Panc1 (cell line): ENCODE results near the gene NXPE2. TPM values are rescaled to one million over a fixed set of nuclear protein-coding genes. Genes with fewer than 3 reads are reported as not detected.

Source experiments
- ATAC-seq: fragments of 200-7000 bp; cut with Tn5 transposase; 2 replicates; pipeline ENCODE4 v1.9.1; 2020; ENCODE audit warnings: mild to moderate bottlenecking, moderate library complexity
- BruUV-seq: library from RNA; stranded (reverse); fragments of 400-500 nt; replicated peaks from 2 replicates; lab custom pipeline; 2021; lab: Mats Ljungman, UMichigan
- CTCF ChIA-PET: fragments of 300-600 bp; sonication (Branson Sonifier 250); formaldehyde crosslinking; loops from one replicate; lab custom pipeline; 2022; ENCODE audit warnings: antibody characterized with exemption; lab: Charles Lee
- POLR2A ChIA-PET: fragments of 300-600 bp; sonication (Branson Sonifier 250); formaldehyde crosslinking; loops from one replicate; lab custom pipeline; 2022; ENCODE audit warnings: antibody characterized with exemption; lab: Charles Lee
- DNase-seq: peaks from one replicate; pipeline ENCODE4 v3.0.0-alpha.2; 2010; ENCODE audit warnings: low read depth, low spot score
- H3K27ac ChIP-seq: 2 replicates; pipeline ENCODE4 v1.5.1; 2011; ENCODE audit warnings: mild to moderate bottlenecking, low read length, inconsistent platforms
- H3K27me3 ChIP-seq: fragments of 200-500 bp; sonication (Bioruptor generic); 2 replicates; pipeline ENCODE4 v1.6.0; 2014; ENCODE audit warnings: low read length, inconsistent platforms; ENCODE audit not compliant: control insufficient read depth, insufficient read depth
- H3K36me3 ChIP-seq: fragments of 200-500 bp; sonication (Bioruptor generic); 2 replicates; pipeline ENCODE4 v1.5.1; 2014; ENCODE audit warnings: inconsistent platforms, mild to moderate bottlenecking, low read length, moderate library complexity; ENCODE audit not compliant: control insufficient read depth, insufficient read depth
- H3K4me1 ChIP-seq: 2 replicates; pipeline ENCODE4 v1.5.1; 2011; ENCODE audit warnings: inconsistent platforms, mild to moderate bottlenecking, low read length, moderate library complexity; ENCODE audit not compliant: control insufficient read depth, insufficient read depth
- H3K4me3 ChIP-seq, 2 experiments: 2 replicates each; pipeline ENCODE4 v1.5.1; 2011 to 2012; ENCODE audit warnings: low read depth in 2 of 2, low read length in 2 of 2, mild to moderate bottlenecking in 2 of 2, inconsistent platforms in 1 of 2, moderate library complexity in 1 of 2
- H3K9me3 ChIP-seq: fragments of 200-500 bp; sonication (Bioruptor generic); 2 replicates; pipeline ENCODE4 v1.5.1; 2014; ENCODE audit warnings: low read depth, mild to moderate bottlenecking, inconsistent platforms, low read length, moderate library complexity; ENCODE audit not compliant: control insufficient read depth, insufficient read depth
- POLR2AphosphoS5 ChIP-seq: IDR thresholded peaks from 2 replicates; pipeline ENCODE4 v1.6.1; 2012; ENCODE audit warnings: mild to moderate bottlenecking, low read depth, low read length, moderate library complexity
- SIN3A ChIP-seq: IDR thresholded peaks from 2 replicates; pipeline ENCODE4 v1.6.1; 2012; ENCODE audit warnings: low read depth, mild to moderate bottlenecking, low read length, moderate library complexity, borderline replicate concordance; ENCODE audit not compliant: insufficient read depth
- TCF7L2 ChIP-seq: IDR thresholded peaks from 2 replicates; pipeline ENCODE4 v1.6.1; 2011; ENCODE audit warnings: mild to moderate bottlenecking, low read depth, low read length, inconsistent platforms
- in situ Hi-C: cut with HindIII; loops from 2 replicates; pipeline ENCODE4 v1.10.0; 2016; ENCODE audit warnings: low sequenced_read_pairs, low pct_unique_long_range_greater_than_20kb
- intact Hi-C: fragments of 100-400 bp; cut with micrococcal nuclease; formaldehyde crosslinking; loops from one replicate; pipeline ENCODE4 v1.10.0; 2022; ENCODE audit not compliant: unreplicated experiment
- total RNA-seq: library from RNA; stranded (reverse); gene quantifications from one replicate; pipeline ENCODE4 v1.2.1, GENCODE V29; 2021; ENCODE audit not compliant: unreplicated experiment
- TF ChIP-seq, protein P1 (sequence below), 2 experiments: IDR thresholded peaks; 2 replicates each; pipeline ENCODE4 v1.6.1; 2011 to 2012; ENCODE audit warnings: low read depth in 2 of 2, control low read depth in 1 of 2, low read length in 1 of 2, mild to moderate bottlenecking in 1 of 2, moderate library complexity in 1 of 2; ENCODE audit not compliant: insufficient read depth in 1 of 2
- TF ChIP-seq, protein P2 (sequence below): fragments of 450-650 bp; IDR thresholded peaks from 2 replicates; pipeline ENCODE4 v1.5.1; 2017; ENCODE audit warnings: mild to moderate bottlenecking

NXPE2 gene
- total RNA-seq, 1 experiment from 2014 or later: not detected

DNA sequence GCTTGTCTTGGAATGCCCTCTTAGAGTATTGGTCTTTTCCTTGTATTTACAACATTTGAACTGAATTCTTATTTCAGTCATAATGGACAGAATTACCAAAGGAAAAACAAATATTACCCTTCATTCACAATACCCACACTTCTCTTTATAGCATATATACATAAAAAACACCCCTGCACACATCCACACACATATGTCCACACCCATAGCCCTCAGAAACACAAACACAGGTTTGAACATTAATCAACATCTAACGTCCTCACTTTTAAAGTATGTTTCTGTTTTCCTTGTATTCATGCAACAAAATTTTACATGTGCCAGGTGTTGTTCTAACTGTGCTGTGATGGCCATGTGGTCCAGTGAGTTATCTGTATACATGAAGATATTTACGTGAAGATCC, 11.6 kb upstream of the NXPE2 start:
- ChIA-PET CTCF (no interaction called here), POLR2A (no interaction called here)
- no peak for TF ChIP-seq SIN3A
- no peak for TF ChIP-seq POLR2AphosphoS5
- TF ChIP-seq, protein P1, sequence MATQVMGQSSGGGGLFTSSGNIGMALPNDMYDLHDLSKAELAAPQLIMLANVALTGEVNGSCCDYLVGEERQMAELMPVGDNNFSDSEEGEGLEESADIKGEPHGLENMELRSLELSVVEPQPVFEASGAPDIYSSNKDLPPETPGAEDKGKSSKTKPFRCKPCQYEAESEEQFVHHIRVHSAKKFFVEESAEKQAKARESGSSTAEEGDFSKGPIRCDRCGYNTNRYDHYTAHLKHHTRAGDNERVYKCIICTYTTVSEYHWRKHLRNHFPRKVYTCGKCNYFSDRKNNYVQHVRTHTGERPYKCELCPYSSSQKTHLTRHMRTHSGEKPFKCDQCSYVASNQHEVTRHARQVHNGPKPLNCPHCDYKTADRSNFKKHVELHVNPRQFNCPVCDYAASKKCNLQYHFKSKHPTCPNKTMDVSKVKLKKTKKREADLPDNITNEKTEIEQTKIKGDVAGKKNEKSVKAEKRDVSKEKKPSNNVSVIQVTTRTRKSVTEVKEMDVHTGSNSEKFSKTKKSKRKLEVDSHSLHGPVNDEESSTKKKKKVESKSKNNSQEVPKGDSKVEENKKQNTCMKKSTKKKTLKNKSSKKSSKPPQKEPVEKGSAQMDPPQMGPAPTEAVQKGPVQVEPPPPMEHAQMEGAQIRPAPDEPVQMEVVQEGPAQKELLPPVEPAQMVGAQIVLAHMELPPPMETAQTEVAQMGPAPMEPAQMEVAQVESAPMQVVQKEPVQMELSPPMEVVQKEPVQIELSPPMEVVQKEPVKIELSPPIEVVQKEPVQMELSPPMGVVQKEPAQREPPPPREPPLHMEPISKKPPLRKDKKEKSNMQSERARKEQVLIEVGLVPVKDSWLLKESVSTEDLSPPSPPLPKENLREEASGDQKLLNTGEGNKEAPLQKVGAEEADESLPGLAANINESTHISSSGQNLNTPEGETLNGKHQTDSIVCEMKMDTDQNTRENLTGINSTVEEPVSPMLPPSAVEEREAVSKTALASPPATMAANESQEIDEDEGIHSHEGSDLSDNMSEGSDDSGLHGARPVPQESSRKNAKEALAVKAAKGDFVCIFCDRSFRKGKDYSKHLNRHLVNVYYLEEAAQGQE (IDR thresholded peaks at IDR 0.05; ENCODE audit: insufficient read depth in 1 of 2, low read depth in 2 of 2, low read length in 1 of 2): no peak
- no peak for TF ChIP-seq TCF7L2
- TF ChIP-seq, protein P2, sequence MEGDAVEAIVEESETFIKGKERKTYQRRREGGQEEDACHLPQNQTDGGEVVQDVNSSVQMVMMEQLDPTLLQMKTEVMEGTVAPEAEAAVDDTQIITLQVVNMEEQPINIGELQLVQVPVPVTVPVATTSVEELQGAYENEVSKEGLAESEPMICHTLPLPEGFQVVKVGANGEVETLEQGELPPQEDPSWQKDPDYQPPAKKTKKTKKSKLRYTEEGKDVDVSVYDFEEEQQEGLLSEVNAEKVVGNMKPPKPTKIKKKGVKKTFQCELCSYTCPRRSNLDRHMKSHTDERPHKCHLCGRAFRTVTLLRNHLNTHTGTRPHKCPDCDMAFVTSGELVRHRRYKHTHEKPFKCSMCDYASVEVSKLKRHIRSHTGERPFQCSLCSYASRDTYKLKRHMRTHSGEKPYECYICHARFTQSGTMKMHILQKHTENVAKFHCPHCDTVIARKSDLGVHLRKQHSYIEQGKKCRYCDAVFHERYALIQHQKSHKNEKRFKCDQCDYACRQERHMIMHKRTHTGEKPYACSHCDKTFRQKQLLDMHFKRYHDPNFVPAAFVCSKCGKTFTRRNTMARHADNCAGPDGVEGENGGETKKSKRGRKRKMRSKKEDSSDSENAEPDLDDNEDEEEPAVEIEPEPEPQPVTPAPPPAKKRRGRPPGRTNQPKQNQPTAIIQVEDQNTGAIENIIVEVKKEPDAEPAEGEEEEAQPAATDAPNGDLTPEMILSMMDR: no peak
- ATAC-seq: no peak
- no peaks in the 10 kb centered on the region for H3K4me1 ChIP-seq
- in situ Hi-C loops (no loop called here), intact Hi-C loops (no loop called here)
- no peaks in the 10 kb centered on the region for H3K36me3 ChIP-seq
- H3K27me3 ChIP-seq: no peaks in the 10 kb centered on the region
- H3K4me3 ChIP-seq: no peak overlapping the region
- no TSS peak for BruUV-seq
- no peaks in the 10 kb centered on the region for H3K9me3 ChIP-seq
- no peak for DNase-seq
- H3K27ac ChIP-seq: no peak overlapping the region

GRCh38 chr11:114668109-114668508, 10.2 kb upstream of the NXPE2 start:
- POLR2A ChIA-PET: no interaction called here
- CTCF ChIA-PET: no interaction called here
- H3K27me3 ChIP-seq: no peaks in the 10 kb centered on the region
- no TSS peak for BruUV-seq
- in situ Hi-C loops (no loop called here), intact Hi-C loops (no loop called here)
- DNase-seq (no peak), ATAC-seq (no peak)
- no peaks in the 10 kb centered on the region for H3K9me3 ChIP-seq
- TF ChIP-seq, protein P2: no peak
- no peak for TF ChIP-seq SIN3A
- TF ChIP-seq, protein P1 (IDR thresholded peaks at IDR 0.05; ENCODE audit: insufficient read depth in 1 of 2, low read depth in 2 of 2, low read length in 1 of 2): no peak
- TF ChIP-seq POLR2AphosphoS5: no peak
- no peak for TF ChIP-seq TCF7L2
- H3K4me3 ChIP-seq: no peak overlapping the region
- H3K27ac ChIP-seq: no peak overlapping the region
- no peaks in the 10 kb centered on the region for H3K4me1 ChIP-seq
- H3K36me3 ChIP-seq: no peaks in the 10 kb centered on the region
